H9 (cell line): Measurements from ENCODE around the gene KAZN. TPM values are rescaled to one million over a fixed set of nuclear protein-coding genes. Genes with fewer than 3 reads are reported as not detected.

Experiments
- DNase-seq: peaks from one replicate; pipeline ENCODE4 v3.0.0-alpha.2; 2017
- H2AFZ ChIP-seq: one replicate; pipeline ENCODE4 v1.6.1; 2013; ENCODE audit warnings: mild to moderate bottlenecking, low read length, control low read depth, moderate library complexity
- H2AK5ac ChIP-seq: 2 replicates; pipeline ENCODE4 v1.6.1; 2013; ENCODE audit warnings: low read length, control low read depth, mixed read lengths; ENCODE audit not compliant: insufficient read length
- H2BK120ac ChIP-seq: one replicate; pipeline ENCODE4 v1.6.1; 2013; ENCODE audit warnings: low read depth, mild to moderate bottlenecking, low read length, control low read depth, inconsistent platforms; ENCODE audit not compliant: poor library complexity, severe bottlenecking
- H2BK12ac ChIP-seq: 2 replicates; pipeline ENCODE4 v1.6.1; 2013; ENCODE audit warnings: low read length, control low read depth, mixed read lengths, low read depth; ENCODE audit not compliant: insufficient read length
- H2BK15ac ChIP-seq: 2 replicates; pipeline ENCODE4 v1.6.1; 2013; ENCODE audit warnings: low read depth, low read length, control low read depth
- H2BK20ac ChIP-seq: one replicate; pipeline ENCODE4 v1.6.1; 2013; ENCODE audit warnings: low read depth, mild to moderate bottlenecking, low read length, control low read depth, inconsistent platforms; ENCODE audit not compliant: poor library complexity, severe bottlenecking
- H2BK5ac ChIP-seq: 2 replicates; pipeline ENCODE4 v1.6.1; 2013; ENCODE audit warnings: low read length, control low read depth, mixed read lengths; ENCODE audit not compliant: insufficient read length
- H3K14ac ChIP-seq: 2 replicates; pipeline ENCODE4 v1.6.1; 2013; ENCODE audit warnings: low read length, control low read depth; ENCODE audit not compliant: insufficient read depth
- H3K18ac ChIP-seq: 2 replicates; pipeline ENCODE4 v1.6.1; 2013; ENCODE audit warnings: low read depth, mild to moderate bottlenecking, mixed read lengths, low read length, control low read depth; ENCODE audit not compliant: insufficient read length
- H3K23ac ChIP-seq: 2 replicates; pipeline ENCODE4 v1.6.1; 2013; ENCODE audit warnings: low read length, control low read depth, mixed read lengths, low read depth; ENCODE audit not compliant: insufficient read length
- H3K23me2 ChIP-seq: 2 replicates; pipeline ENCODE4 v1.6.1; 2013; ENCODE audit warnings: low read depth, mild to moderate bottlenecking, mixed read lengths, low read length, control low read depth; ENCODE audit not compliant: insufficient read length, poor library complexity, severe bottlenecking
- H3K27ac ChIP-seq: 2 replicates; pipeline ENCODE4 v1.5.1; 2013; ENCODE audit warnings: low read length, control low read depth, mixed read lengths, low read depth; ENCODE audit not compliant: insufficient read length
- H3K27me3 ChIP-seq: 2 replicates; pipeline ENCODE4 v1.6.1; 2013; ENCODE audit warnings: low read length, control low read depth, inconsistent platforms; ENCODE audit not compliant: insufficient read depth
- H3K4ac ChIP-seq: 2 replicates; pipeline ENCODE4 v1.6.1; 2013; ENCODE audit warnings: low read depth, mild to moderate bottlenecking, control low read depth, inconsistent platforms, low read length, moderate library complexity
- H3K4me1 ChIP-seq: 2 replicates; pipeline ENCODE4 v1.6.1; 2013; ENCODE audit warnings: low read length, control low read depth, inconsistent platforms; ENCODE audit not compliant: insufficient read depth
- H3K4me2 ChIP-seq: 2 replicates; pipeline ENCODE4 v1.6.1; 2013; ENCODE audit warnings: low read length, control low read depth, mixed read lengths; ENCODE audit not compliant: insufficient read length, insufficient read depth
- H3K56ac ChIP-seq: 2 replicates; pipeline ENCODE4 v1.6.1; 2013; ENCODE audit warnings: low read depth, mild to moderate bottlenecking, mixed read lengths, low read length, control low read depth; ENCODE audit not compliant: insufficient read length
- H3K79me1 ChIP-seq: 2 replicates; pipeline ENCODE4 v1.6.1; 2013; ENCODE audit warnings: low read depth, mild to moderate bottlenecking, moderate library complexity, low read length, control low read depth, inconsistent platforms; ENCODE audit not compliant: insufficient read depth, poor library complexity, severe bottlenecking
- H3K79me2 ChIP-seq: 2 replicates; pipeline ENCODE4 v1.6.1; 2013; ENCODE audit warnings: low read length, control low read depth, inconsistent platforms; ENCODE audit not compliant: insufficient read depth
- H3K9ac ChIP-seq: 2 replicates; pipeline ENCODE4 v1.6.1; 2013; ENCODE audit warnings: low read length, control low read depth, mixed read lengths; ENCODE audit not compliant: insufficient read length; ENCODE audit errors: extremely low read depth
- H3K9me3 ChIP-seq: one replicate; pipeline ENCODE4 v1.6.1; 2013; ENCODE audit warnings: low read depth, low read length, inconsistent platforms; ENCODE audit not compliant: control insufficient read depth
- H3T11ph ChIP-seq: one replicate; pipeline ENCODE4 v1.6.1; 2013; ENCODE audit warnings: mild to moderate bottlenecking, low read length, control low read depth, inconsistent platforms
- H4K20me1 ChIP-seq: one replicate; pipeline ENCODE4 v1.6.1; 2013; ENCODE audit not compliant: control insufficient read depth, insufficient read length, insufficient read depth
- H4K5ac ChIP-seq: 2 replicates; pipeline ENCODE4 v1.6.1; 2013; ENCODE audit warnings: low read depth, mild to moderate bottlenecking, mixed read lengths, low read length, control low read depth; ENCODE audit not compliant: insufficient read length
- H4K8ac ChIP-seq: replicated peaks from 2 replicates; pipeline ENCODE4 v1.6.1; 2013; ENCODE audit warnings: low read length, control low read depth, mixed read lengths, low read depth; ENCODE audit not compliant: insufficient read length
- H4K91ac ChIP-seq: 2 replicates; pipeline ENCODE4 v1.6.1; 2013; ENCODE audit warnings: low read depth, mild to moderate bottlenecking, moderate library complexity, mixed read lengths, low read length, control low read depth; ENCODE audit not compliant: insufficient read length
- H3K27ac Mint-ChIP-seq, 3 experiments: 2 replicates in 2 of 3; 3 replicates in 1 of 3; pipeline ENCODE4 v1.8.0; 2020 to 2021; ENCODE audit warnings: mixed read lengths in 3 of 3, mild to moderate bottlenecking in 1 of 3, moderate library complexity in 1 of 3
- H3K27me3 Mint-ChIP-seq: 2 replicates; pipeline ENCODE4 v1.8.0; 2021; ENCODE audit warnings: low read depth, mild to moderate bottlenecking, moderate library complexity, mixed read lengths
- H3K36me3 Mint-ChIP-seq, 3 experiments: 2 replicates in 2 of 3; 3 replicates in 1 of 3; pipeline ENCODE4 v1.8.0; 2020 to 2021; ENCODE audit warnings: low read depth in 3 of 3, mixed read lengths in 3 of 3; ENCODE audit not compliant: insufficient read depth in 1 of 3
- H3K4me1 Mint-ChIP-seq, 2 experiments: 2 replicates each; pipeline ENCODE4 v1.8.0; 2020; ENCODE audit warnings: mixed read lengths in 2 of 2
- H3K4me3 Mint-ChIP-seq, 2 experiments: 2 replicates in 1 of 2; 3 replicates in 1 of 2; pipeline ENCODE4 v1.8.0; 2020 to 2021; ENCODE audit warnings: mild to moderate bottlenecking in 2 of 2, mixed read lengths in 2 of 2, moderate library complexity in 1 of 2
- H3K9me3 Mint-ChIP-seq, 2 experiments: 2 replicates in 1 of 2; 3 replicates in 1 of 2; pipeline ENCODE4 v1.8.0; 2020; ENCODE audit warnings: mild to moderate bottlenecking in 2 of 2, mixed read lengths in 2 of 2, moderate library complexity in 1 of 2
- CTCF ChIP-seq: fragments of 200-600 bp; sonication (generic); conservative IDR thresholded peaks from 3 replicates; pipeline ENCODE4 v1.8.0; 2021; ENCODE audit warnings: antibody characterized with exemption, mild to moderate bottlenecking
- WGBS: extraction: QIAGEN DNeasy Blood & Tissue Kit; methylation state at CpG from one replicate; pipeline ENCODE4 v1.1.7; 2013; ENCODE audit warnings: missing lambda C conversion rate, low lambda C conversion rate, mixed read lengths; ENCODE audit not compliant: insufficient read length; ENCODE audit errors: extremely low coverage; 5-methylcytosine and 5-hydroxymethylcytosine counted together
- total RNA-seq: library from RNA; stranded (reverse); gene quantifications from 2 replicates; pipeline ENCODE4 v1.2.1, GENCODE V29; 2021

KAZN gene
- total RNA-seq, 1 experiment from 2014 or later: 7.6 TPM

GRCh38 chr1:14715802-14716201 is 117.3 kb downstream of the KAZN start:
- Histone ChIP-seq H3K79me2 (no peaks in the 10 kb centered on the region), H3K9ac (no peak overlapping the region), H2AK5ac (no peak overlapping the region), H2BK20ac (no peak overlapping the region), H3K14ac (no peak overlapping the region), H2BK15ac (no peak overlapping the region), H3K56ac (no peak overlapping the region), H2BK120ac (no peak overlapping the region), H2AFZ (no peak overlapping the region), H3K27me3 (no peaks in the 10 kb centered on the region), H3K9me3 (no peaks in the 10 kb centered on the region), H3K4ac (no peak overlapping the region), H4K91ac (no peak overlapping the region), H3K79me1 (no peaks in the 10 kb centered on the region), H3K27ac (no peak overlapping the region), H2BK5ac (no peak overlapping the region), H3K18ac (no peak overlapping the region), H4K8ac (no peak overlapping the region), H3K23ac (no peak overlapping the region), H3K4me2 (no peak overlapping the region), H2BK12ac (no peak overlapping the region), H3K4me1 (no peaks in the 10 kb centered on the region), H4K20me1 (no peaks in the 10 kb centered on the region), H3K23me2 (no peaks in the 10 kb centered on the region), H3T11ph (no peak overlapping the region), H4K5ac (no peak overlapping the region)
- no peak for TF ChIP-seq CTCF
- peaks cover 2% of the 10 kb centered on the region; the same call in 1 of the 2 replicates for H3K27me3 Mint-ChIP-seq
- DNase-seq: no peak
- no CpG with 5 or more reads among the region's 7 CpGs for WGBS
- H3K4me3 Mint-ChIP-seq: no peak overlapping the region
- H3K36me3 Mint-ChIP-seq: peaks cover 0 to 2% (median 0%) of the 10 kb centered on the region in 3 experiments; a peak in 1 of 7 replicates
- H3K9me3 Mint-ChIP-seq: no peaks in the 10 kb centered on the region; a peak in 1 of 5 replicates
- no peak overlapping the region for H3K27ac Mint-ChIP-seq
- H3K4me1 Mint-ChIP-seq: peaks cover 7 to 24% of the 10 kb centered on the region in 2 experiments
